ENCODE results near the gene BTBD7.

GRCh38 chr14:93348292-93348691 lies 15.5 kb upstream of the BTBD7 start:
- TF ChIP-seq CTCF (IDR thresholded peaks at IDR 0.05) = no peak
- TF ChIP-seq POLR2AphosphoS5 (IDR thresholded peaks at IDR 0.05; ENCODE audit: low read depth, low read length) = no peak
- no peak for TF ChIP-seq TCF7L2 (IDR thresholded peaks at IDR 0.05; ENCODE audit: low read depth, low read length)

All from Panc1 (cell line).